Measurements from ENCODE around the gene AURKAIP1. TPM values are rescaled to one million over a fixed set of nuclear protein-coding genes. Genes with fewer than 3 reads are reported as not detected.

Gene AURKAIP1
- polyA plus RNA-seq, 1 of the 3 experiments (the other 2 are of a cell fraction) = 214 TPM

GRCh38 chr1:1342584-1343115, 32.4 kb downstream of the AURKAIP1 start (continued):
- TF ChIP-seq, protein P1, sequence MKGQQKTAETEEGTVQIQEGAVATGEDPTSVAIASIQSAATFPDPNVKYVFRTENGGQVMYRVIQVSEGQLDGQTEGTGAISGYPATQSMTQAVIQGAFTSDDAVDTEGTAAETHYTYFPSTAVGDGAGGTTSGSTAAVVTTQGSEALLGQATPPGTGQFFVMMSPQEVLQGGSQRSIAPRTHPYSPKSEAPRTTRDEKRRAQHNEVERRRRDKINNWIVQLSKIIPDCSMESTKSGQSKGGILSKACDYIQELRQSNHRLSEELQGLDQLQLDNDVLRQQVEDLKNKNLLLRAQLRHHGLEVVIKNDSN (IDR thresholded peaks at IDR 0.05; ENCODE audit: borderline replicate concordance, low read depth) = no peak
- TF ChIP-seq SMC3 (IDR thresholded peaks at IDR 0.05; ENCODE audit: low read depth, low read length) (no peak), RFX5 (IDR thresholded peaks at IDR 0.05; ENCODE audit: low read length) (no peak), MXI1 (IDR thresholded peaks at IDR 0.05; ENCODE audit: low read depth, low read length) (no peak), RCOR1 (IDR thresholded peaks at IDR 0.05; ENCODE audit: low read length) (no peak), TCF12 (IDR thresholded peaks at IDR 0.05) (no peak)

- CTCF ChIA-PET = interaction anchor here (1.0 to 4.8 kb wide), 2 partner anchors 10 to 30 kb away, joined by 3 to 34 read pairs; partner anchors contain the start of gene TAS1R3
- peaks cover 0 to 6% of the 10 kb centered on the region in 2 experiments; a peak in 1 of 4 replicates for H3K4me1 ChIP-seq (ENCODE audit: control insufficient read depth in 1 of 2, insufficient read depth in 2 of 2, low read depth in 1 of 2, low read length in 1 of 2)
- no peak overlapping the region for H3K27ac ChIP-seq (ENCODE audit: low read depth in 2 of 2, low read length in 1 of 2)
- no peak for DNase-seq
- H3K36me3 ChIP-seq (replicated peaks in 1 of 2; ENCODE audit: control insufficient read depth in 1 of 2, insufficient read depth in 2 of 2, low read length in 1 of 2) = peaks cover 0 to 15% of the 10 kb centered on the region in 2 experiments
- WGBS (ENCODE audit: low lambda C conversion rate) = 93% methylated on average over 7 of the region's 28 CpGs
- no peak overlapping the region for H3K4me3 ChIP-seq (ENCODE audit: low read depth in 2 of 2, low read length in 1 of 2)
- H3F3A ChIP-seq (replicated peaks; ENCODE audit: insufficient read depth) = no peaks in the 10 kb centered on the region
- no peaks in the 10 kb centered on the region for H3K9me2 ChIP-seq
- POLR2A ChIA-PET = no interaction called here
- no peak overlapping the region for H3K9ac ChIP-seq
- peaks cover 40% of the 10 kb centered on the region for H4K20me1 ChIP-seq (ENCODE audit: insufficient read depth)
- H3K27me3 ChIP-seq (ENCODE audit: insufficient read depth) = no peaks in the 10 kb centered on the region
- H3K9me3 ChIP-seq = no peaks in the 10 kb centered on the region
- no peak overlapping the region for H3K4me2 ChIP-seq
- no peak overlapping the region for H2AFZ ChIP-seq (ENCODE audit: low read depth)
- TF ChIP-seq MEF2A (IDR thresholded peaks at IDR 0.05; ENCODE audit: borderline replicate concordance, low read depth) (no peak), RXRA (IDR thresholded peaks at IDR 0.05; ENCODE audit: borderline replicate concordance, low read depth) (no peak), FOSL2 (IDR thresholded peaks at IDR 0.05; ENCODE audit: borderline replicate concordance, low read depth) (no peak), GABPA (IDR thresholded peaks at IDR 0.05; ENCODE audit: low read depth) (no peak), TAF1 (IDR thresholded peaks at IDR 0.05; ENCODE audit: borderline replicate concordance, low read depth, low read length) (no peak), TCF12 (IDR thresholded peaks at IDR 0.05) (no peak), NFIC (IDR thresholded peaks at IDR 0.05; ENCODE audit: borderline replicate concordance) (no peak), FOXM1 (IDR thresholded peaks at IDR 0.05; ENCODE audit: low read depth) (no peak), RFX5 (IDR thresholded peaks at IDR 0.05; ENCODE audit: low read length) (no peak), SMC3 (IDR thresholded peaks at IDR 0.05; ENCODE audit: low read depth, low read length) (no peak), NRF1 (IDR thresholded peaks at IDR 0.05; ENCODE audit: low read depth, low read length) (no peak)
- TF ChIP-seq, protein P2, sequence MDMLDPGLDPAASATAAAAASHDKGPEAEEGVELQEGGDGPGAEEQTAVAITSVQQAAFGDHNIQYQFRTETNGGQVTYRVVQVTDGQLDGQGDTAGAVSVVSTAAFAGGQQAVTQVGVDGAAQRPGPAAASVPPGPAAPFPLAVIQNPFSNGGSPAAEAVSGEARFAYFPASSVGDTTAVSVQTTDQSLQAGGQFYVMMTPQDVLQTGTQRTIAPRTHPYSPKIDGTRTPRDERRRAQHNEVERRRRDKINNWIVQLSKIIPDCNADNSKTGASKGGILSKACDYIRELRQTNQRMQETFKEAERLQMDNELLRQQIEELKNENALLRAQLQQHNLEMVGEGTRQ (IDR thresholded peaks at IDR 0.05; ENCODE audit: borderline replicate concordance, low read depth, low read length) = no peak
- TF ChIP-seq, protein P3, sequence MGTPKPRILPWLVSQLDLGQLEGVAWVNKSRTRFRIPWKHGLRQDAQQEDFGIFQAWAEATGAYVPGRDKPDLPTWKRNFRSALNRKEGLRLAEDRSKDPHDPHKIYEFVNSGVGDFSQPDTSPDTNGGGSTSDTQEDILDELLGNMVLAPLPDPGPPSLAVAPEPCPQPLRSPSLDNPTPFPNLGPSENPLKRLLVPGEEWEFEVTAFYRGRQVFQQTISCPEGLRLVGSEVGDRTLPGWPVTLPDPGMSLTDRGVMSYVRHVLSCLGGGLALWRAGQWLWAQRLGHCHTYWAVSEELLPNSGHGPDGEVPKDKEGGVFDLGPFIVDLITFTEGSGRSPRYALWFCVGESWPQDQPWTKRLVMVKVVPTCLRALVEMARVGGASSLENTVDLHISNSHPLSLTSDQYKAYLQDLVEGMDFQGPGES (IDR thresholded peaks at IDR 0.05; ENCODE audit: low read depth, low read length) = no peak
- peaks cover 30% of the 10 kb centered on the region for H3K79me2 ChIP-seq (ENCODE audit: insufficient read depth)
Measured at GRCh38 chr1:1342061-1342562, 32.9 kb downstream of the AURKAIP1 start.
